Trophoblast cell (in vitro differentiated cells and primary cell): ENCODE measurements around the gene MTUS2.
A peak's percentile ranks its signal among the peaks of the same experiment; 100 is the strongest.

Experiments
- DNase-seq, 2 donors: peaks; one replicate each; pipeline ENCODE4 v3.0.0-alpha.2; 2016
- H2AFZ ChIP-seq: 2 replicates; pipeline ENCODE4 v1.6.1; 2013; ENCODE audit warnings: low read length, moderate library complexity, mild to moderate bottlenecking; ENCODE audit not compliant: insufficient read depth, poor library complexity
- H2AK5ac ChIP-seq: 2 replicates; pipeline ENCODE4 v1.6.1; 2013; ENCODE audit warnings: mild to moderate bottlenecking, low read length
- H2BK120ac ChIP-seq: 2 replicates; pipeline ENCODE4 v1.6.1; 2013; ENCODE audit warnings: low read length, mild to moderate bottlenecking, moderate library complexity; ENCODE audit not compliant: insufficient read depth, poor library complexity
- H2BK12ac ChIP-seq: 2 replicates; pipeline ENCODE4 v1.6.1; 2013; ENCODE audit warnings: mild to moderate bottlenecking, low read length, moderate library complexity
- H2BK5ac ChIP-seq: 2 replicates; pipeline ENCODE4 v1.6.1; 2013; ENCODE audit warnings: low read length, low read depth, moderate library complexity, mild to moderate bottlenecking; ENCODE audit not compliant: poor library complexity
- H3K14ac ChIP-seq: 2 replicates; pipeline ENCODE4 v1.6.1; 2013; ENCODE audit warnings: mild to moderate bottlenecking, low read length
- H3K18ac ChIP-seq: 2 replicates; pipeline ENCODE4 v1.6.1; 2013; ENCODE audit warnings: mild to moderate bottlenecking, low read length
- H3K23ac ChIP-seq: 2 replicates; pipeline ENCODE4 v1.6.1; 2013; ENCODE audit warnings: low read length
- H3K27ac ChIP-seq: 2 replicates; pipeline ENCODE4 v1.5.1; 2013; ENCODE audit warnings: low read depth, mild to moderate bottlenecking, inconsistent platforms, low read length, moderate library complexity
- H3K27me3 ChIP-seq: 2 replicates; pipeline ENCODE4 v1.6.1; 2013; ENCODE audit warnings: inconsistent platforms, mild to moderate bottlenecking, low read length, moderate library complexity; ENCODE audit not compliant: insufficient read depth
- H3K36me3 ChIP-seq, 2 experiments: 1 replicate in 1 of 2; 2 replicates in 1 of 2; pipeline ENCODE4 v1.6.1; 2013; ENCODE audit warnings: low read length in 2 of 2, mild to moderate bottlenecking in 2 of 2, moderate library complexity in 1 of 2; ENCODE audit not compliant: insufficient read depth in 2 of 2, control insufficient read depth in 1 of 2
- H3K4ac ChIP-seq: 2 replicates; pipeline ENCODE4 v1.6.1; 2013; ENCODE audit warnings: low read depth, mild to moderate bottlenecking, low read length, moderate library complexity
- H3K4me1 ChIP-seq, 2 experiments: 1 replicate in 1 of 2; 2 replicates in 1 of 2; pipeline ENCODE4 v1.6.1; 2013; ENCODE audit warnings: low read length in 2 of 2, mild to moderate bottlenecking in 2 of 2, moderate library complexity in 1 of 2; ENCODE audit not compliant: insufficient read depth in 2 of 2, control insufficient read depth in 1 of 2
- H3K4me2 ChIP-seq: 2 replicates; pipeline ENCODE4 v1.6.1; 2013; ENCODE audit warnings: inconsistent platforms, mild to moderate bottlenecking, low read length, moderate library complexity
- H3K4me3 ChIP-seq: 2 replicates; pipeline ENCODE4 v1.5.1; 2013; ENCODE audit warnings: mild to moderate bottlenecking, low read depth, low read length, inconsistent platforms
- H3K79me1 ChIP-seq: one replicate; pipeline ENCODE4 v1.6.1; 2013; ENCODE audit warnings: low read length
- H3K79me2 ChIP-seq: 2 replicates; pipeline ENCODE4 v1.6.1; 2013; ENCODE audit warnings: low read length, mild to moderate bottlenecking; ENCODE audit not compliant: control insufficient read depth, insufficient read depth, poor library complexity
- H3K9ac ChIP-seq: 2 replicates; pipeline ENCODE4 v1.6.1; 2013; ENCODE audit warnings: mild to moderate bottlenecking, low read length
- H3K9me3 ChIP-seq: 2 replicates; pipeline ENCODE4 v1.6.1; 2013; ENCODE audit warnings: low read depth, mild to moderate bottlenecking, control low read depth, inconsistent platforms, low read length; ENCODE audit not compliant: insufficient read depth
- H4K12ac ChIP-seq: 2 replicates; pipeline ENCODE4 v1.6.1; 2013; ENCODE audit warnings: low read depth, mild to moderate bottlenecking, low read length, moderate library complexity
- H4K8ac ChIP-seq: 2 replicates; pipeline ENCODE4 v1.6.1; 2013; ENCODE audit warnings: low read depth, mild to moderate bottlenecking, low read length, moderate library complexity
- H4K91ac ChIP-seq: one replicate; pipeline ENCODE4 v1.6.1; 2013; ENCODE audit warnings: low read depth, mild to moderate bottlenecking, low read length, moderate library complexity
- WGBS: extraction: QIAGEN DNeasy Blood & Tissue Kit; methylation state at CpG from one replicate; pipeline ENCODE4 v1.1.7; 2013; ENCODE audit warnings: missing lambda C conversion rate; ENCODE audit not compliant: insufficient read length, insufficient coverage; ENCODE audit errors: extremely low coverage; 5-methylcytosine and 5-hydroxymethylcytosine counted together

MTUS2 gene

GRCh38 chr13:29423050-29423449 is 602.9 kb downstream of the MTUS2 start:
- no peak overlapping the region for H4K8ac ChIP-seq
- H3K27ac ChIP-seq, result no peak overlapping the region
- no peak overlapping the region for H3K14ac ChIP-seq
- no peak overlapping the region for H3K18ac ChIP-seq
- no peak overlapping the region for H2BK5ac ChIP-seq
- no peak overlapping the region for H3K4ac ChIP-seq
- WGBS, result no CpG with 5 or more reads among the region's 1 CpG
- H3K4me3 ChIP-seq, result no peak overlapping the region
- H4K91ac ChIP-seq, result no peak overlapping the region
- H3K36me3 ChIP-seq, result no peaks in the 10 kb centered on the region
- H3K79me2 ChIP-seq, result no peaks in the 10 kb centered on the region
- H3K9ac ChIP-seq, result no peak overlapping the region
- no peak overlapping the region for H2BK120ac ChIP-seq
- H3K79me1 ChIP-seq, result no peaks in the 10 kb centered on the region
- H4K12ac ChIP-seq, result no peak overlapping the region
- no peaks in the 10 kb centered on the region for H3K27me3 ChIP-seq
- peaks cover 3% of the 10 kb centered on the region for H3K9me3 ChIP-seq
- no peak overlapping the region for H3K23ac ChIP-seq
- H2AFZ ChIP-seq, result no peak overlapping the region
- no peak overlapping the region for H2BK12ac ChIP-seq
- H3K4me2 ChIP-seq, result no peak overlapping the region
- no peak overlapping the region for H2AK5ac ChIP-seq
- no peak for DNase-seq
- H3K4me1 ChIP-seq, result no peaks in the 10 kb centered on the region

GRCh38 chr13:29427937-29428309 is 607.8 kb downstream of the MTUS2 start:
- H3K4me2 ChIP-seq, result peak overlapping the region; percentile 62
- H3K9me3 ChIP-seq, result no peaks in the 10 kb centered on the region
- no peak overlapping the region for H3K9ac ChIP-seq
- no peak overlapping the region for H3K18ac ChIP-seq
- no peaks in the 10 kb centered on the region for H3K27me3 ChIP-seq
- DNase-seq, result no peak
- H2BK5ac ChIP-seq, result no peak overlapping the region
- no peak overlapping the region for H3K23ac ChIP-seq
- peak overlapping the region; percentile 25 for H2BK120ac ChIP-seq
- no peak overlapping the region for H2AK5ac ChIP-seq
- H4K91ac ChIP-seq, result no peak overlapping the region
- peak overlapping the region; percentile 14 for H3K27ac ChIP-seq
- WGBS, result no CpG with 5 or more reads among the region's 3 CpGs
- H3K79me1 ChIP-seq, result peaks cover 2% of the 10 kb centered on the region
- H3K79me2 ChIP-seq, result no peaks in the 10 kb centered on the region
- no peak overlapping the region for H3K14ac ChIP-seq
- no peak overlapping the region for H3K4ac ChIP-seq
- peaks cover 2 to 12% of the 10 kb centered on the region in 2 experiments for H3K4me1 ChIP-seq
- H2AFZ ChIP-seq, result peak overlapping the region; percentile 86
- H4K12ac ChIP-seq, result no peak overlapping the region
- H2BK12ac ChIP-seq, result peak overlapping the region; percentile 18
- H3K36me3 ChIP-seq, result no peaks in the 10 kb centered on the region
- H3K4me3 ChIP-seq, result peak overlapping the region; percentile 68
- peak overlapping the region; percentile 76 for H4K8ac ChIP-seq

- Histone ChIP-seq H2BK120ac (peak overlapping the region; percentile 25), H3K79me1 (peaks cover 2% of the 10 kb centered on the region), H2AFZ (peak overlapping the region; percentile 86), H3K4me1 (peaks cover 2 to 12% of the 10 kb centered on the region in 2 experiments), H3K9ac (peak overlapping the region; percentile 1), H3K4me2 (peak overlapping the region; percentile 62), H3K14ac (peak overlapping the region; percentile 32), H4K12ac (no peak overlapping the region), H2BK5ac (peak overlapping the region; percentile 11), H3K27ac (peak overlapping the region; percentile 48), H4K91ac (no peak overlapping the region), H3K36me3 (no peaks in the 10 kb centered on the region), H3K9me3 (no peaks in the 10 kb centered on the region), H3K4ac (no peak overlapping the region), H2BK12ac (peak overlapping the region; percentile 65), H2AK5ac (no peak overlapping the region), H3K27me3 (no peaks in the 10 kb centered on the region), H3K79me2 (no peaks in the 10 kb centered on the region), H3K4me3 (peak overlapping the region; percentile 68), H4K8ac (peak overlapping the region; percentile 76), H3K23ac (no peak overlapping the region), H3K18ac (peak overlapping the region; percentile 72)
- peak in 1 of 2 donors; percentile 33 for DNase-seq
- no CpG with 5 or more reads among the region's 34 CpGs for WGBS
Measured at GRCh38 chr13:29428310-29429181, 608.4 kb downstream of the MTUS2 start.

- peak overlapping the region; percentile 62 for H3K4me2 ChIP-seq
- H3K18ac ChIP-seq, result no peak overlapping the region
- no peak overlapping the region for H2AFZ ChIP-seq
- H3K9ac ChIP-seq, result no peak overlapping the region
- no peak overlapping the region for H4K91ac ChIP-seq
- no peaks in the 10 kb centered on the region for H3K27me3 ChIP-seq
- H3K4ac ChIP-seq, result no peak overlapping the region
- H3K36me3 ChIP-seq, result no peaks in the 10 kb centered on the region
- H4K8ac ChIP-seq, result no peak overlapping the region
- peak overlapping the region; percentile 19 for H3K27ac ChIP-seq
- peaks cover 2% of the 10 kb centered on the region for H3K79me1 ChIP-seq
- no peak overlapping the region for H3K14ac ChIP-seq
- no CpG with 5 or more reads among the region's 2 CpGs for WGBS
- no peak overlapping the region for H3K23ac ChIP-seq
- H2BK12ac ChIP-seq, result no peak overlapping the region
- no peak overlapping the region for H3K4me3 ChIP-seq
- peak in 1 of 2 donors; percentile 82 for DNase-seq
- H2BK5ac ChIP-seq, result no peak overlapping the region
- H3K79me2 ChIP-seq, result no peaks in the 10 kb centered on the region
- H3K4me1 ChIP-seq, result peaks cover 4 to 16% of the 10 kb centered on the region in 2 experiments
- no peak overlapping the region for H2BK120ac ChIP-seq
- H2AK5ac ChIP-seq, result no peak overlapping the region
- H3K9me3 ChIP-seq, result no peaks in the 10 kb centered on the region
- no peak overlapping the region for H4K12ac ChIP-seq
Measured at GRCh38 chr13:29429286-29429900, 609.3 kb downstream of the MTUS2 start.
